ENCODE data around the gene SH3RF2.
"Not testable (repeated sequence)": the region's sequence is repeated elsewhere in the genome, so short reads cannot be mapped to it uniquely, and the experiment has no call there.

SH3RF2 gene

GRCh38 chr5:145936401-145937131, at the start of gene SH3RF2:
Gene SH3RF2, plus strand, starts transcription at chr5:145936578. Its CDS starts 1,351 bp downstream, at chr5:145937929.
- no peak for DNase-seq (ENCODE audit: low read depth in 2 of 2)

- DNase-seq (ENCODE audit: low read depth in 2 of 2) = no peak
Observed at GRCh38 chr5:145887217-145887616, 49.2 kb upstream of the SH3RF2 start.

GRCh38 chr5:145887976-145888574, 48.3 kb upstream of the SH3RF2 start:
- DNase-seq (ENCODE audit: low read depth in 2 of 2) = no peak

- DNase-seq (ENCODE audit: low read depth in 2 of 2) = no peak
Observed at GRCh38 chr5:145889611-145890010, 46.8 kb upstream of the SH3RF2 start.

GRCh38 chr5:145891378-145891777, 45.0 kb upstream of the SH3RF2 start:
- DNase-seq (ENCODE audit: low read depth in 2 of 2) = not testable (repeated sequence)

GRCh38 chr5:145898171-145898570, 38.2 kb upstream of the SH3RF2 start:
- DNase-seq (ENCODE audit: low read depth in 2 of 2) = no peak

- DNase-seq (ENCODE audit: low read depth in 2 of 2) = no peak
Observed at GRCh38 chr5:145902421-145902820, 34.0 kb upstream of the SH3RF2 start.

- no peak for DNase-seq (ENCODE audit: low read depth in 2 of 2)
Observed at GRCh38 chr5:145903113-145903512, 33.3 kb upstream of the SH3RF2 start.

GRCh38 chr5:145903867-145904266, 32.5 kb upstream of the SH3RF2 start:
- DNase-seq (ENCODE audit: low read depth in 2 of 2) = no peak

GRCh38 chr5:145904743-145905142, 31.6 kb upstream of the SH3RF2 start:
- DNase-seq (ENCODE audit: low read depth in 2 of 2) = no peak

- DNase-seq (ENCODE audit: low read depth in 2 of 2) = no peak
Observed at GRCh38 chr5:145906401-145906800, 30.0 kb upstream of the SH3RF2 start.

- no peak for DNase-seq (ENCODE audit: low read depth in 2 of 2)
Observed at GRCh38 chr5:145908206-145908960, 28.0 kb upstream of the SH3RF2 start.

- DNase-seq (ENCODE audit: low read depth in 2 of 2) = no peak
Observed at GRCh38 chr5:145911164-145911563, 25.2 kb upstream of the SH3RF2 start.

GRCh38 chr5:145912019-145912418, 24.4 kb upstream of the SH3RF2 start:
- DNase-seq (ENCODE audit: low read depth in 2 of 2) = no peak

GRCh38 chr5:145912594-145912993, 23.8 kb upstream of the SH3RF2 start:
- no peak for DNase-seq (ENCODE audit: low read depth in 2 of 2)

- DNase-seq (ENCODE audit: low read depth in 2 of 2) = no peak
Observed at GRCh38 chr5:145913701-145914100, 22.7 kb upstream of the SH3RF2 start.

GRCh38 chr5:145915970-145916638, 20.3 kb upstream of the SH3RF2 start:
- DNase-seq (ENCODE audit: low read depth in 2 of 2) = no peak

- DNase-seq (ENCODE audit: low read depth in 2 of 2) = no peak
Observed at GRCh38 chr5:145917288-145917687, 19.1 kb upstream of the SH3RF2 start.

GRCh38 chr5:145918397-145918796, 18.0 kb upstream of the SH3RF2 start:
- DNase-seq (ENCODE audit: low read depth in 2 of 2) = no peak

- DNase-seq (ENCODE audit: low read depth in 2 of 2) = no peak
Observed at GRCh38 chr5:145919413-145919812, 17.0 kb upstream of the SH3RF2 start.

- DNase-seq (ENCODE audit: low read depth in 2 of 2) = no peak
Observed at GRCh38 chr5:145920542-145921210, 15.7 kb upstream of the SH3RF2 start.

GRCh38 chr5:145921211-145921610, 15.2 kb upstream of the SH3RF2 start:
- DNase-seq (ENCODE audit: low read depth in 2 of 2) = no peak
